Common myeloid progenitor, CD34-positive (primary cell): ENCODE results near the gene IFT81.
A peak's percentile ranks its signal among the peaks of the same experiment; 100 is the strongest.

Experiments
- CTCF ChIA-PET: fragments of 350-600 bp; sonication (Branson Sonifier 250); formaldehyde crosslinking; loops from one replicate; lab custom pipeline; 2021; ENCODE audit warnings: antibody characterized with exemption; lab: Charles Lee
- POLR2A ChIA-PET: fragments of 350-600 bp; sonication (Branson Sonifier 250); formaldehyde crosslinking; loops from one replicate; lab custom pipeline; 2021; ENCODE audit warnings: antibody characterized with exemption; lab: Charles Lee
- DNase-seq, 3 donors: peaks; one replicate each; pipeline versions ENCODE4 v3.0.0 to v3.0.0-alpha.2; 2013
- H3K27ac ChIP-seq, 2 experiments: 1 replicate in 1 of 2; 2 replicates in 1 of 2; pipeline ENCODE4 v1.7.0; 2013; ENCODE audit warnings: inconsistent platforms in 2 of 2, low read length in 2 of 2, mild to moderate bottlenecking in 2 of 2, low read depth in 1 of 2, moderate library complexity in 1 of 2; ENCODE audit not compliant: severe bottlenecking in 2 of 2, insufficient read depth in 1 of 2, poor library complexity in 1 of 2
- H3K27me3 ChIP-seq, 5 experiments: replicated peaks in 2 of 5; 1 replicate in 3 of 5; 2 replicates in 2 of 5; pipeline versions ENCODE4 v1.6.1 to v1.7.0; 2013; ENCODE audit warnings: low read length in 4 of 5, mild to moderate bottlenecking in 2 of 5, moderate library complexity in 2 of 5, inconsistent platforms in 1 of 5; ENCODE audit not compliant: insufficient read depth in 5 of 5, control insufficient read depth in 4 of 5
- H3K36me3 ChIP-seq, 4 experiments: 1 replicate in 2 of 4; 2 replicates in 2 of 4; pipeline versions ENCODE4 v1.6.1 to v1.7.0; 2013; ENCODE audit warnings: low read length in 3 of 4, control low read depth in 1 of 4, mild to moderate bottlenecking in 1 of 4; ENCODE audit not compliant: control insufficient read depth in 4 of 4, insufficient read depth in 4 of 4
- H3K4me1 ChIP-seq, 4 experiments: 1 replicate in 3 of 4; 2 replicates in 1 of 4; pipeline versions ENCODE4 v1.6.1 to v1.7.1; 2013; ENCODE audit warnings: low read length in 3 of 4, mild to moderate bottlenecking in 3 of 4, control low read depth in 1 of 4, inconsistent platforms in 1 of 4, moderate library complexity in 1 of 4; ENCODE audit not compliant: control insufficient read depth in 4 of 4, insufficient read depth in 4 of 4; ENCODE audit errors: control extremely low read depth in 1 of 4
- H3K4me3 ChIP-seq, 7 experiments: 1 replicate in 4 of 7; 2 replicates in 3 of 7; pipeline versions ENCODE4 v1.5.1 to v1.7.0; 2013; ENCODE audit warnings: mild to moderate bottlenecking in 7 of 7, low read length in 6 of 7, moderate library complexity in 6 of 7, inconsistent platforms in 2 of 7, low read depth in 2 of 7, control low read depth in 1 of 7; ENCODE audit not compliant: insufficient read depth in 4 of 7, control insufficient read depth in 1 of 7; ENCODE audit errors: extremely low read depth in 1 of 7
- H3K9me3 ChIP-seq, 5 experiments: 1 replicate in 4 of 5; 2 replicates in 1 of 5; pipeline versions ENCODE4 v1.6.1 to v1.7.1; 2013; ENCODE audit warnings: low read length in 4 of 5, mild to moderate bottlenecking in 2 of 5, inconsistent platforms in 1 of 5, low read depth in 1 of 5, moderate library complexity in 1 of 5; ENCODE audit not compliant: control insufficient read depth in 4 of 5, insufficient read depth in 2 of 5; ENCODE audit errors: control extremely low read depth in 1 of 5
- WGBS: methylation state at CpG from one replicate; pipeline ENCODE4 v1.1.5; 2013; ENCODE audit not compliant: insufficient coverage; 5-methylcytosine and 5-hydroxymethylcytosine counted together

IFT81 gene

DNA sequence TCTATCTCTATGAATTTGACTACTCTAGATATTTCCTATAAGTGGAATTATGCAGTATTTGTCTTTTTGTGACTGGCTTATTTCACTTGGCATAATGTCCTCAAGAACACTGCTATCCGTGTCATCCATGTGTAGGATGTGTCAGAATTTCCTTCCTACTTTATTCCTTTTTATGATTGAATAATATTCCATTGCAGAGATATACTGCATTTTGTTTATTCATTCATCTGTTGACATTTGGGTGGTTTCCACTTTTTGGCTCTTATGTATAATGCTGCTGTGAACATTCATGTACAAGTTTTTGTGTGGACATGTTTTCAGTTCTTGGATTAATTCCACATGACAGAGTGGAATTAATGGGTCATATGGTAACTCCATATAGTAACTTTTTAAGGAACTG is 111.2 kb downstream of the IFT81 start:
- no peak for DNase-seq
- Histone ChIP-seq H3K36me3 (no peaks in the 10 kb centered on the region), H3K27me3 (no peaks in the 10 kb centered on the region), H3K9me3 (no peaks in the 10 kb centered on the region), H3K4me1 (peaks cover 0 to 10% (median 3%) of the 10 kb centered on the region in 4 experiments), H3K4me3 (no peak overlapping the region), H3K27ac (no peak overlapping the region)
- POLR2A ChIA-PET, result no interaction called here
- WGBS, result no CpG with 5 or more reads among the region's 1 CpG
- CTCF ChIA-PET, result no interaction called here

DNA sequence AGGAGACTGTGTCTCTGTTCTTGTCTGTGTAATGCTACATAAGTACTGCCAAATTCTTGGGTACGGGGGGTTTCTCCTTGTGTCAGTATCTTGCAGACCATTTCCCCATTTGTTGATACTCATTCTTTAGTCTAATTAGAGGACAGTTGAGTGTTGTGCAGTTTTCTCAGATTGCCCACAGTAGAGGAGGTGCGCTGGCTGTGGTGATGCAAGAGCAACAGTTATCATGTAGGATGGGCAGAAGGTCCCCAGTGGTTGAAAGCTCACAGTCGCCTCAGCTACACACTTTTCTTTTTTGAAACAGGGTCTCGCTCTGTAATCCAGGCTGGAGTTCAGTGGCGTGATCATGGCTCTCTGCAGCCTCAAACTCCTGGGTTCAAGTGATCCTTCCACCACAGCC is 119.1 kb downstream of the IFT81 start:
- DNase-seq, result no peak
- H3K27ac ChIP-seq, result no peak overlapping the region
- H3K4me1 ChIP-seq, result no peaks in the 10 kb centered on the region
- WGBS, result 100% methylated on average over 5 of the region's 5 CpGs
- CTCF ChIA-PET, result no interaction called here
- no peak overlapping the region for H3K4me3 ChIP-seq
- POLR2A ChIA-PET, result no interaction called here
- H3K27me3 ChIP-seq, result no peaks in the 10 kb centered on the region
- no peaks in the 10 kb centered on the region for H3K36me3 ChIP-seq
- peaks cover 0 to 3% (median 0%) of the 10 kb centered on the region in 5 experiments for H3K9me3 ChIP-seq

DNA sequence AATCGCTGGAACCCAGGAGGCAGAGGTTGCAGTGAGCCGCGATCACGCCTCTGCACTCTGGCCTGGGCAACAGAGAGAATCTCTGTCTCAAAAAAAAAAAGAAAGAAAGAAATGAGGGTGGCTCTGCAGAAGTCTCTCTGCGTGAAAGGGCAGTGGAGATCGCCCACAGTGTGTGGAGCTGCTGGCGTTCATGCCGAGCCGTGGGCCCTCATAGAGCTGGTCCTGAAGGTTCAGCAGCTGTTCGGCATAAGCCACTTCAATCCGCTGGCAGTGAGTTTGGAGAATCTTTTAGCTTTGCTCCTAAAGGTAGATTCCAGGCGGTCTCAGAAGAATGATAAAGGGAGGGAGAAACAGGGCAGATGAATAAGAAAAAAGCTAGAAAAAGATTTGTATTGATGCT is 120.2 kb downstream of the IFT81 start:
- ChIA-PET POLR2A (no interaction called here), CTCF (interaction anchor here (0.6 to 1.2 kb wide), 4 partner anchors 15 to 144 kb away, joined by 3 read pairs; no protein-coding TSS in a partner anchor)
- DNase-seq, result no peak
- no peak overlapping the region for H3K27ac ChIP-seq
- peaks cover 0 to 9% (median 8%) of the 10 kb centered on the region in 4 experiments for H3K4me1 ChIP-seq
- H3K9me3 ChIP-seq, result peaks cover 0 to 3% (median 0%) of the 10 kb centered on the region in 5 experiments
- no peaks in the 10 kb centered on the region for H3K27me3 ChIP-seq
- no peaks in the 10 kb centered on the region for H3K36me3 ChIP-seq
- WGBS, result 98% methylated on average over 11 of the region's 12 CpGs
- H3K4me3 ChIP-seq, result no peak overlapping the region

DNA sequence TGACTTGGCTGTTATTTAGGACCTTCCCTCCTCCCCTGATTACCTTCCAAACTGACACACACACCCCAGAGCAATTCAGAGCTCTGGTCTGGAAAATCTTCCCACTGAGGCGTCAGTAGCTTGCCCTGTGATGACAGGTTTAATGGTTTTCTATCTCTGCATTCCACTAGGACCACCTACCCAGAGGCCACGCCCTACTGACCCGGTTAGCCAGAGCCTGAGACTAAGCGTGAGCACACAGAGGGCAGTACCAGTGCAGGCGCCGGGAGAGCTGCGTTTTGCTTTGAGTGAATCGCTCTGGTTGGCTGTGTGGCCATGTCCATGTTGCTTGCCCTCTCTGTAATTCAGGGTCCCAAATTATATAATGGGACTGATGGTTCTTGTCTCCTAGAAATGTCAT is 120.7 kb downstream of the IFT81 start:
- no peak overlapping the region for H3K4me3 ChIP-seq
- 93% methylated on average over 8 of the region's 8 CpGs for WGBS
- no peak for DNase-seq
- no peak overlapping the region for H3K27ac ChIP-seq
- H3K4me1 ChIP-seq, result peaks cover 0 to 14% (median 12%) of the 10 kb centered on the region in 4 experiments
- ChIA-PET POLR2A (no interaction called here), CTCF (interaction anchor here (0.6 to 1.2 kb wide), 4 partner anchors 14 to 145 kb away, joined by 3 read pairs; no protein-coding TSS in a partner anchor)
- H3K36me3 ChIP-seq, result no peaks in the 10 kb centered on the region
- peaks cover 0 to 3% (median 0%) of the 10 kb centered on the region in 5 experiments for H3K9me3 ChIP-seq
- no peaks in the 10 kb centered on the region for H3K27me3 ChIP-seq

DNA sequence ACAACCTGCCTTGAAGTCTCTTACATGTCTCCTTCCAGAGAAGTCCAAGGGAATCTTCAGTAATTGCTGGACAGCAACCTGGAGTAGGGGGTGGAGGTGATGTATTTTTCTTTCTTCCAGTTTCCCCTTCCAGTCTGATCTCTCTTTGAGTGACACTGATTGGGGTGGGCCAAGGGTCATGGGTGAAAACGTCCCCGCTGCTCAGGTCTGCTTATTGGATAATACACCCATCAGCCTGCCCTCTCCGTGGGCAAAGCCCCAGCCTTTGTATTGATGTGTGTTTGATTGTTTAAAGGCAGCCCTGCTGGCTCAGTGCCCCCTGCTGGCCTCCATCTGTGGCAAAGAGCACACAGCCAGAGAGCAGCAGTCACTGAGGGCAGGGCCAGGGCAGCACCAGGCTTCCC is 121.2 kb downstream of the IFT81 start:
- DNase-seq, result peak in 2 of 3 donors; percentile 20 to 37
- CTCF ChIA-PET, result interaction anchor here (1.0 to 1.2 kb wide), 2 partner anchors 109 to 145 kb away, joined by 3 read pairs; no protein-coding TSS in a partner anchor
- Histone ChIP-seq H3K27me3 (no peaks in the 10 kb centered on the region), H3K4me3 (no peak overlapping the region), H3K27ac (no peak overlapping the region), H3K4me1 (peaks cover 0 to 16% (median 13%) of the 10 kb centered on the region in 4 experiments), H3K36me3 (no peaks in the 10 kb centered on the region), H3K9me3 (peaks cover 0 to 3% (median 0%) of the 10 kb centered on the region in 5 experiments)
- WGBS, result no CpG with 5 or more reads among the region's 3 CpGs
- POLR2A ChIA-PET, result no interaction called here

- CTCF ChIA-PET, result no interaction called here
- WGBS, result 100% methylated on average over 1 of the region's 4 CpGs
Observed at GRCh38 chr12:110246636-110247339, 122.6 kb downstream of the IFT81 start.

GRCh38 chr12:110247340-110248095 is 123.4 kb downstream of the IFT81 start:
- H3K36me3 ChIP-seq, result no peaks in the 10 kb centered on the region
- CTCF ChIA-PET, result no interaction called here
- H3K27me3 ChIP-seq, result no peaks in the 10 kb centered on the region
- peaks cover 0 to 3% (median 0%) of the 10 kb centered on the region in 5 experiments for H3K9me3 ChIP-seq
- 92% methylated on average over 13 of the region's 14 CpGs for whole genome bisulfite sequencing
- DNase-seq, result no peak
- H3K4me1 ChIP-seq, result peaks cover 0 to 16% (median 13%) of the 10 kb centered on the region in 4 experiments
- POLR2A ChIA-PET, result no interaction called here
- no peak overlapping the region for H3K4me3 ChIP-seq
- H3K27ac ChIP-seq, result no peak overlapping the region

More at GRCh38 chr12:110246636-110247339, 122.6 kb downstream of the IFT81 start:
- H3K27ac ChIP-seq, result no peak overlapping the region
- no peak overlapping the region for H3K4me3 ChIP-seq
- H3K36me3 ChIP-seq, result no peaks in the 10 kb centered on the region
- H3K27me3 ChIP-seq, result no peaks in the 10 kb centered on the region
- H3K9me3 ChIP-seq, result peaks cover 0 to 3% (median 0%) of the 10 kb centered on the region in 5 experiments
- peaks cover 0 to 16% (median 13%) of the 10 kb centered on the region in 4 experiments for H3K4me1 ChIP-seq
- POLR2A ChIA-PET, result no interaction called here
- no peak for DNase-seq
